ENCODE data around the gene CCDC60.

The CCDC60 gene

GRCh38 chr12:119463211-119463926 is 128.8 kb downstream of the CCDC60 start:
- no peak overlapping the region for H3K4me3 ChIP-seq (ENCODE audit: control insufficient read depth, low read depth, low read length)
- no peak for DNase-seq (ENCODE audit: low read depth)
- no peak for TF ChIP-seq CTCF (IDR thresholded peaks at IDR 0.05; ENCODE audit: control insufficient read depth, insufficient read depth, low read depth, low read length, missing control alignments)

DNA sequence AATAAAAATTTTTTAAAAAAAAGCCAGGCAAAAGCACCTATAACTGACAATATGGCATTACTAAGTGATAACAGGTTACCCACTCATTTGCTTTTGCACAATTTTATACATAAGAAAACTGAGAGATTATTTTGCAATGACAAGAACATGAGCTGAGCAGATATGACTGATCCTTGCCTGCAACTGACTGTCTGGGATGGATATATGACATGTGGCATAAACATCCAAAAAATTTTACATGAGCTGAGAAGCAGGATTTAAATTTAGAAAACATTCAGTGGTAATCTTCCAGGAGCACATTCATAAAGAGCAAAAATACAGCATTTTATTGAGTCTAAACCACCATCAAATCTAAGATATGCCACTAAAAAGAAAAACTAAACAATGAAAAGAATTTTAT is 133.8 kb downstream of the CCDC60 start:
- DNase-seq (ENCODE audit: low read depth) = no peak
- H3K4me3 ChIP-seq (ENCODE audit: control insufficient read depth, low read depth, low read length) = no peak overlapping the region
- TF ChIP-seq CTCF (IDR thresholded peaks at IDR 0.05; ENCODE audit: control insufficient read depth, insufficient read depth, low read depth, low read length, missing control alignments) = no peak

DNA sequence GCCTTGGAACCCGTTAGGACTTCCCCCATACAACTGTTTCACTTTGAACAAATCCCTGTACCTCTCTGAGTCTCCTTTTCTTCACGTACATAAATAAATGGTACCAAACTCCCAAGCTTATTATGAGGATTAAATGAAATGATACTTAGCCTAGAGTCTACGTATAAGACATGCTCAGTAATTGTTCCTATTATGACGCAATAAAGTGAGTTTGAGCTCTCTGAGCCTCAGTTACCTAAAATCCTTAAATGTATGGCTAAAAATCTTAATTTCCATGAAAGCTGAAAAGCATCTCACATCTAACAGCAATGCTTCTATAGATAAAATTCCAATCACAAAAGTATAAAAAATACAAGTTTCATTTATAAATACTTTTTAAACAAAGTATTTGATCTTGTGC is 141.1 kb downstream of the CCDC60 start:
- no peak for TF ChIP-seq CTCF (IDR thresholded peaks at IDR 0.05; ENCODE audit: control insufficient read depth, insufficient read depth, low read depth, low read length, missing control alignments)
- no peak overlapping the region for H3K4me3 ChIP-seq (ENCODE audit: control insufficient read depth, low read depth, low read length)
- DNase-seq (ENCODE audit: low read depth) = no peak

- no peak overlapping the region for H3K4me3 ChIP-seq (ENCODE audit: control insufficient read depth, low read depth, low read length)
- no peak for TF ChIP-seq CTCF (IDR thresholded peaks at IDR 0.05; ENCODE audit: control insufficient read depth, insufficient read depth, low read depth, low read length, missing control alignments)
- DNase-seq (ENCODE audit: low read depth) = no peak
These were observed 142.4 kb downstream of the CCDC60 start for GRCh38 chr12:119476951-119477350.

GRCh38 chr12:119479121-119479561 is 144.6 kb downstream of the CCDC60 start:
- H3K4me3 ChIP-seq (ENCODE audit: control insufficient read depth, low read depth, low read length) = no peak overlapping the region
- DNase-seq (ENCODE audit: low read depth) = no peak
- TF ChIP-seq CTCF (IDR thresholded peaks at IDR 0.05; ENCODE audit: control insufficient read depth, insufficient read depth, low read depth, low read length, missing control alignments) = no peak

DNA sequence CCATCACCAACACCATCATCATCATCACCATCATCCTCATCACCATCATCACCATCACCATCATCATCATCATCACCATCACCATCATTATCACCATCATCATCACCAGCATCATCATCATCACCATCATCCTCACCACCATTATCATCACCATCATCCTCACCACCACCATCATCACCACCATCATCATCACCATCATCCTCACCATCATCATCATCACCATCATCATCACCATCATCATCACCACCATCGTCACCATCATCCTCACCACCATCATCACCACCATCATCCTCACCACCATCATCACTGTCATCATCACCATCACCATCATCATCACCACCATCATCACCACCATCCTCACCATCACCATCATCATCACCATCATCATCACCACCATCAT is 146.0 kb downstream of the CCDC60 start:
- no peak for DNase-seq (ENCODE audit: low read depth)
- H3K4me3 ChIP-seq (ENCODE audit: control insufficient read depth, low read depth, low read length) = no peak overlapping the region
- no peak for TF ChIP-seq CTCF (IDR thresholded peaks at IDR 0.05; ENCODE audit: control insufficient read depth, insufficient read depth, low read depth, low read length, missing control alignments)
